ENCODE results near the gene SLC7A1.

DNA sequence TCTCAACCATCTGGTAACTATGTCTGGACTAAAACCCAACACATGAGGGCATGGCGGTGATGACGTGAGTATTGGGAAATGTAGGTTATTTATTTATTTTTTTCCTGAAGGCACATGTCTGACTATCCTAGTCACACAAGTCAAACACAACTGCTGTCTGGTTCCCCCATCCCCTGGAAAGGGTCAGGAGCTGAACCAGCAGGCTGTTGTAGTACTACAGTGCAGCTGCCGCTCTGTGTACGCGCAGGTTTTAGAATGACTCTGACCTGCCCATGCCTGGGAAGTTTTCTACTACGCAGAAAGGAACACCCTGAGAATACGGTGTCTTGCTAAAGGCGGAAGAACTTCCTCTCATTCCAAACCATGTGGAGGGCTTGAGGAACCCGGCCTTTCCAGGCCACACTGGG is 1.2 kb downstream of the SLC7A1 start:
- TF ChIP-seq, protein P1, sequence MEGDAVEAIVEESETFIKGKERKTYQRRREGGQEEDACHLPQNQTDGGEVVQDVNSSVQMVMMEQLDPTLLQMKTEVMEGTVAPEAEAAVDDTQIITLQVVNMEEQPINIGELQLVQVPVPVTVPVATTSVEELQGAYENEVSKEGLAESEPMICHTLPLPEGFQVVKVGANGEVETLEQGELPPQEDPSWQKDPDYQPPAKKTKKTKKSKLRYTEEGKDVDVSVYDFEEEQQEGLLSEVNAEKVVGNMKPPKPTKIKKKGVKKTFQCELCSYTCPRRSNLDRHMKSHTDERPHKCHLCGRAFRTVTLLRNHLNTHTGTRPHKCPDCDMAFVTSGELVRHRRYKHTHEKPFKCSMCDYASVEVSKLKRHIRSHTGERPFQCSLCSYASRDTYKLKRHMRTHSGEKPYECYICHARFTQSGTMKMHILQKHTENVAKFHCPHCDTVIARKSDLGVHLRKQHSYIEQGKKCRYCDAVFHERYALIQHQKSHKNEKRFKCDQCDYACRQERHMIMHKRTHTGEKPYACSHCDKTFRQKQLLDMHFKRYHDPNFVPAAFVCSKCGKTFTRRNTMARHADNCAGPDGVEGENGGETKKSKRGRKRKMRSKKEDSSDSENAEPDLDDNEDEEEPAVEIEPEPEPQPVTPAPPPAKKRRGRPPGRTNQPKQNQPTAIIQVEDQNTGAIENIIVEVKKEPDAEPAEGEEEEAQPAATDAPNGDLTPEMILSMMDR (IDR thresholded peaks at IDR 0.05 in 8 of 11, conservative IDR thresholded peaks at IDR 0.05 in 3 of 11), result no peak
- no peak for TF ChIP-seq POLR2A (IDR thresholded peaks at IDR 0.05)

All from spleen (tissue), 7 donors.